Stimulated activated CD8-positive, alpha-beta memory T cell treated with anti-CD3 and anti-CD28 coated beads, Interleukin-7, amount 100 ng/mL, for 1 hour (primary cell): ENCODE measurements around the gene SUMO4.
A peak's percentile ranks its signal among the peaks of the same experiment; 100 is the strongest.
"Not testable (repeated sequence)": the region's sequence is repeated elsewhere in the genome, so short reads cannot be mapped to it uniquely, and the experiment has no call there.

Source experiments
- DNase-seq, 2 donors: peaks; one replicate each; pipeline ENCODE4 v3.0.0-alpha.2; 2020; ENCODE audit warnings: low read depth in 2 of 2

SUMO4 gene

DNA sequence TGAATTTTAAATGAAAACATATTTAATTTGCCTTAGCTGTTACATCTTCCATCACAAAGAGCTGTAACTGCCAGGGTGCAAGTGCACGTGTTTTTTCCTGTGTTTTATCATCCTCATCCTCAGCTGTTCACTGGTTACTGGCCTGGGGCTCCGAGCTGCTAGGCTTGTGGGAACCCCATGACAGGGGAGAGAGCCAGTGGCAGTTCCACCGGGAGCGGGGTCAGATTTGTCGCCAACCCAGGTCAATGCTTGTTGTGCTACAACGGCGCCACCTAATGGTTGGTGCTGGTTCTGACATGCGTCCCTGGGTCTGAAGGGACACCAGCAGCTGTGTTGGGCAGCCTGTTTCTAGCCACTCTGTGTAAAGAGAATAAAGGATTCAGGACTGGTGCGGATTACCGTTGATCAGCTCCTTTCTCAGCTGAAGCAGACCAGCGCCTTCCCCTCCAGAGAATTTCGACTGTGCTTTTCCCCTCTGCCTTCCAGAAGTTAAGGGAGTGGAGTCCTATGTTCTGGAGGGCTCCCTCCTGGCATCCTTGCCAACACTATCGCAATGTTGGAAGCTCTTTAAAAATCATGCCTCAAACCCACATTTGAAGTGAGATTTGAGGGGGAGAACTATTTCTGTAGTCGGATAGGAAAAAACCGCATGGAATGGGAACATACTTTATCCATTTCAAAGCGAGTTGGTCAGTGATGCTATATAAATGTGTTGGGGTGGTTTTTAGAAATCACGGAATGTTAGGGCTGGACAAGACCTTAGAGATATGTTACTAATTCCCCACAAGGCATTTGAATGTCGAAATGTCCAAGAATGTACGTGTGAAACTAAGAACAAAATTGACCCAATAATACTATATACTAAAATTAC, 32.1 kb downstream of the SUMO4 start:
- DNase-seq, result peak; percentile 71 to 87

DNA sequence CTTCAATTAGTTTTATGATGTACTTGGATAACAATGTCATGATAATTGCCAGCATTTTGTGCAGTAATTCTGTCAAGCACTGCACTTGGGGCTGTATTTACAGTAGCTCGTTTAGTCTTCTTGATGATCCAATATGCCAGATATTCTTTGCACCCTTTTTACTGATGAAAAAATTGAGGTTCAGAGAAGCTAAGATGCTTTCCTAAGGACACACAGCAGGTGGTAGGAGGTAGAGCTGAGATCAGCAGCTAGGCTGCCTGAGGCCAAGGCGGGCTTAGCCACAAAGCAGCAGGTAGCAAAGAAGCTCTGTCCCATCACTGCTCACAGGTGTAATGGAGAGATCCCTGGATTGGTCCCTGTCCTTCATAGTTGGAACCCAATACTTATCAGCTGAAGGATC, 33.3 kb downstream of the SUMO4 start:
- no peak for DNase-seq

GRCh38 chr6:149433881-149434280, 33.8 kb downstream of the SUMO4 start:
- DNase-seq, result no peak

DNA sequence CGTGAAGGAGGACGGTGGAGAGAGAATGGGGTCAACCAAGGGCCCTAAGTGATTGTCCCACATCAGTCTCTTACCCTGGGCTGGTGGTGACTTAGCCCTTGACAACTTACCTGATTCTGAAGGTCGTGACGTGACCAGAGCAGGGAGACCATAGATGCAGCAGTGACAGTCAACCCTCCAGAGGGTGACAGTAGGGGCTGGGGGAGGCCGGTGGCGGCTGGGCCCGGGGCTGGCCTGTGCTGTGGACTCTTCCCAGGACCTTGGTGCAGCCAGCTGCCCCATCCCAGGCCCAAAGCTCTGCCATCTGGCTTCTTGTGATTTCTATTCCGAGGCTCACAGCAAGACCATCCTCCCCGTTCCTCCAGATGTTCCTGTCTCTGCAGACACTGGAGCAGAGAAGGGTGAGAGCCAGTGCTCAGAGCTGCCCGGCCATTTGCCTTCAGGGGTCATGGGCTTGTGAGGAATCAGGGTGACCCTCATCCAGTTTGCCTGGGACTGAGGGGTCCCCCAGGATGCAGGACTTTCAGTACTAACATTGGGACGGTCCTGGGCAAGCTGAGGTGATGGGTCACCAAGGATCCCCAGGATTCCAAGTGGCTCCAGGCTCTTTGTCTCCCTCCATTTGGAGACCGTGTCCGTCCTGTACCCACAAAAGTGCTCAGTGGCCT, 36.0 kb downstream of the SUMO4 start:
- DNase-seq, result no peak

DNA sequence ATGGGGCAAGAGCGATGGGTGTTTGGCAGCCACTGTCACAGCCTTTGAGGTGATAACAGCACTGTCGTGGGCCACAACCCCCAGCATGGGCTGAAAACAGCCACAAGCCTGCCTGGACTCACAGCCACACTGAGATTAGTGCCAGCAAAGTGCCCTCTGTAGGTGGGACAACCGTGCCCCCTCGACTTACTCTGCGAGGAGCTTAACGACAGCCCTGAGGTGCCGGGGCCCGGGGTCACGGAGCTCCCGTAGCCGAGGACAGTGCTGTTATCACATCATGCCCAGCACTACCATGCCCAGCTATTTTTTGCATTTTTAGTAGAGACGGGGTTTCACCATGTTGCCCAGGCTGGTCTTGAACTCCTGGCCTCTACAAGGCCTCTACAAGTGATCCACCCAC, 36.6 kb downstream of the SUMO4 start:
- DNase-seq, result no peak

GRCh38 chr6:149437212-149437611, 37.1 kb downstream of the SUMO4 start:
- no peak for DNase-seq

DNA sequence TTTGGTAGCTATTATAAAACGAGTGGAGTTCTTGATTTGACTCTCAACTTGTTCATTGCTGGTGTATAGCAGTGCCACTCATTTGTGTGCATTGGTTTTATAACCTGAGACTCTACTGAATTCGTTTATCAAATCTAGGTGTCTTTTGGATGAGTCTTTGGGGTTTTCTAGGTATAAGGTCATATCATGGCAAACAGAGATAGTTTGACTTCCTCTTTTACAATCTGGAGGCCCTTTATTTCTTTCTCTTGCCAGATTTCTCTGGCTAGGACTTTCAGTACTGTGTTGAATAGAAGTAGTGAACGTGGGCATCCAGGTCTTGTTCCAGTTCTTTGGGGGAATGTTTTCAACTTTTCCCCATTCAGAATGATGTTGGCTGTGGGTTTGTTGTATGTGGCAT, 38.8 kb downstream of the SUMO4 start:
- no peak for DNase-seq

DNA sequence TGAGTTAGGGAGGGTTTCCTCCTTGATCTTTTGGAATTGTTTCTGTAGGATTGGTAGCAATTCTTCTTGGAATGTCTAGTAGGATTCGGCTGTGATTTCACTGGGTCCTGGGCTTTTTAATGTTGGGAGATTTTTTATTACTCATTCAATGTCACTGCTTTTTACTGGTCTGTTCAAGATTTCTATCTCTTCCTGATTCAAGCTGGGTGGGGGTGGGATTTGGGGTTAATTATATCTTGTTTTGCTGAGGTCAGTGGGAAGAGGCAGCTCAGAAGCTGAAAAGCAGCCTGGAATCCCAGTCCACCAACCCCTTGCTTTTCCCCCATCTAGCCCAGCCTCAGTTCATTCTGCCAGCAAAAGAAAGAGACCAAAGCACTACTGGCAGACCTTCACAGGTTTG, 39.6 kb downstream of the SUMO4 start:
- DNase-seq, result no peak

GRCh38 chr6:149440735-149441671, 40.9 kb downstream of the SUMO4 start:
- DNase-seq, result no peak

DNA sequence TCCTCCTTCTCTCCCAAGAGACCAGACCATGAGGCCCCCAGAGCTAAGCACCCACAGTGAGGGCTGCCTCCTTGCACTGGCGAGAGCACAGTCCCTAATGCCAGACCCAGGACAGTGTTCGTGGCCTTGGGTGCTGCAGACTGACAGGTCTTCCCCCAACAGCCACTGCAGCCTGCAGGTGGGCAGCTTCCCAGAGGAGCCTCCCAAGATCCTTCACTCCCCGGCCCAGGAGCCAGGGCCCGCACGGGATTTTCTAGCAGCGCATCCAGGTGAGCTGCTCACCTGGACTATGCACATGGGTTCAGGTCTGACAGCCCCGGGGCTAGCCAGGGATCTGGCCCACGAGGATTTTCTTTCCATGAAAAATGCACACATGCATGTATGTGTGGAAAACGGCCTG, 41.7 kb downstream of the SUMO4 start:
- DNase-seq, result no peak

DNA sequence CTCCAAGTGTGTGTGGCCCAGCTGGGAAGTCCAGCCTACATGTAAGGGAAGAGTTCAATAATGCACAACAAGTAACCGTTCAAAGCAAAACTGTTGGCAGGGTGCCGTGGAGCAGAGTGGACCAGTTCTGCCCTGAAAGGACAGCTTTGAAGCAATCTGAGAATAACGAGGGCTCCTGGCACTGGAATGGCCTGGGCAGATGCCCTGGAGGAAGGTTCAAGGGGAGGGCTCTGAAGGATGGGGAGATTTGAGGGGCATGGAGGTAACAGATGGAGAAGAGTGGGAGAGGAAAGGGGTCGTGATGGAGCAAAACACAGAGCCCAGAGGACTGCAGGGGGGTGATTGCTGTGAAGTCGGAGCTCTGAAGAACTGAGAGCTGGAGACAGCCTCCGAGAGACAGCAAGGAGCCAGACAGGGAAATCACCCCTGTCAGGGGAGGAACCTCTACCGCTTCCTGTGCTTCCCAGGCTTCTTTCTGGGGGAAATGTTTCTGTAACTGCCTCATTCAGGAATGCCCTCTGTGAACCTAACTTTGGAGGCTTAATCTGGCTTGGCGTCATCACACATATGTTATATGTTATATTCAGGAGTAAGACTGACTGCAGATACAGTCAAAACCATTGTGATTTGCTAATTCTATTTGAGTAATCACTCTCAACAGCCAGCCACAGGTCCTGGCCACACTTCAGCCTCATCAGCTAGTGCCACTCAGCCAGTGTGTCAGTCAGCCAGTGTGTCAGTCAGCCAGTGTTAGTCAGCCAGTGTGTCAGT, 43.5 kb downstream of the SUMO4 start:
- no peak for DNase-seq

DNA sequence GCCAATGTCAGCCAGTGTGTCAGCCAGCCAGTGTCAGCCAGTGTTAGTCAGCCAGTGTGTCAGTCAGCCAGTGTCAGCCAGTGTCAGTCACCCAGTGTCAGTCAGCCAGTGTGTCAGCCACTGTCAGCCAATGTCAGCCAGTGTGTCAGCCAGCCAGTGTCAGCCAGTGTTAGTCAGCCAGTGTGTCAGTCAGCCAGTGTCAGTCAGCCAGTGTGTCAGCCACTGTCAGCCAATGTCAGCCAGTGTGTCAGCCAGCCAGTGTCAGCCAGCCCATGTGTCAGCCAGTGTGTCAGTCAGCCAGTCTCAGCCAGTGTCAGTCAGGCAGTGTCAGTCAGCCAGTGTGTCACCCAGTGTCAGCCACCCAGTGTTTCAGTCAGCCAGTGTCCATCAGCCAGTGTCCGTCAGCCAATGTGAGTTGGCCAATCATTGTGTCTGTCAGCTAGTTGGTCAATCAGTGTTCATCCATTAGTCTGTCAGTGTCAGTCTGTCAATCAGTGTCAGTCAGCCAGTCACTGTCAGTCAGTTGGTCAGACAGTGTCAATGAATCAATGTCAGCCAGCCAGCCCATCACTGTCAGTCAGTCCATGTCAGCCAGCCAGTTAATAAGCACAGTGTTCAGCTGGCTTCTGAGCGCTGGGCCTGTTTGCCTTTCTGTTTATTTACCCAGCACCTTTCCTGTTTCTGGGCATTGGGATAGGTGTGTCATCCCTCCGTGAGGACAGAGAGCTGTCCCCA, 44.5 kb downstream of the SUMO4 start:
- DNase-seq, result not testable (repeated sequence)

DNA sequence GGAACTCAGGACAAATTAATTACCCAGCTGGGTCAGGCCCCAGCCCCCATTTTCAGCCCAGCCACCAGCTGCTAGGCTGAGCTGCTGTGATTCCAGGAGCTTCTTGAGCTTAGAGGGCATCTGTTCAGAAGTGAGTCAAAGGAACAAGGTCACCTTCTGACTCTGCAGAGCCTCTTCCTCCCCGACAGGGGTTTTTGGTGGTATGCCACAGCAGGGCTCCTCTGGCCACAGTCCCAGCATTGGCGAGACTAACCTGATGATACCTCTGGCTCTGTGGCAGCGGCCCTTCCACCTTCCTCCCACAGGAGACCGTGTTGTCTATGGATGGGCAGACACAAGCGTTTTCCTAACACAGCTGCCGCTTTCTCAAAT, 45.0 kb downstream of the SUMO4 start:
- no peak for DNase-seq

DNA sequence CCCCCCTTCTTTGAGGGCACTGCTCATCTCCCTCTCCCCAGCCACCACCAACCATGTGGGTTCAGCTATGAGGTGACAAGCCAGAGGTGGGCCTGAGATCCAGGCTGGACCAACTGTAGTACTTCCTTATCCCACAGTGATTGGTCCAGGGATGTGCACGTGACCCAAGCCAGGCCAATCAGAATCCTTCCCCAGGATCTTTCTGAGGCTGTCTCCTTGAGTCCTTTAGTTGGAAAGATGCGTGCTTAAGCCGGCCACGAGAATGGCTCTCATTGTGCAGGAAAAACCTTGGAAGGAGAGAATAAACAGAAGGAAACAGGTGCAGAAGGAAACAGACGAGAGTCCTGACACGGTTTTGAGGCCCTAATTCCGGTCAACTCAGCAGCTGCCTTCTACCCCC, 45.5 kb downstream of the SUMO4 start:
- no peak for DNase-seq

DNA sequence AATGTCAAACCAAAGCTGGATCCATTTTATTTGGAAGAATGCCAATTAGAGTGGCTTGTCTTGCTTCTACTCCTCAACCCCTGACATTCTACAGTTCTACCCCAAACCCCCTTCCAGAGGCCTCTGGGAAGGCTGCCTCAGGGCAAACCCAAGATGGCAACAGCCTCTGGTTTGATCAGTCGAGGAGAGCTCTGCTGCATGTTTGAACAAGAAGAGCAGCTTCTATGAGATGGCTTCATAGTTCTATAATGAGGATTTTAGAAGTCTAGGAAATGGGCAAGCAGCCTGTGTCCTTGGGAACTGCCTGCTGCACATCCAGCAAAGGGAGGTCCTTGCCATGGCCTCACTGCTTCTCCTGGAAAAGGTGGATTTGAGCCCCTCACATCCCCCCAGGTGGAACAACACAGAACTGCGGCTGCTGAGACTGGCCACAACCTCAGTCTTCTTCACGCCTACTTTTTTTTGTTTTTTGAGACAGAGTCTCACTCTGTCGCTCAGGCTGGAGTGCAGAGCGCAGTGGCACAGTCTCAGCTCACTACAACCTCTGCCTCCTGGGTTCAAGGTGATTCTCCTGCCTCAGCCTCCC, 46.8 kb downstream of the SUMO4 start:
- DNase-seq, result no peak

DNA sequence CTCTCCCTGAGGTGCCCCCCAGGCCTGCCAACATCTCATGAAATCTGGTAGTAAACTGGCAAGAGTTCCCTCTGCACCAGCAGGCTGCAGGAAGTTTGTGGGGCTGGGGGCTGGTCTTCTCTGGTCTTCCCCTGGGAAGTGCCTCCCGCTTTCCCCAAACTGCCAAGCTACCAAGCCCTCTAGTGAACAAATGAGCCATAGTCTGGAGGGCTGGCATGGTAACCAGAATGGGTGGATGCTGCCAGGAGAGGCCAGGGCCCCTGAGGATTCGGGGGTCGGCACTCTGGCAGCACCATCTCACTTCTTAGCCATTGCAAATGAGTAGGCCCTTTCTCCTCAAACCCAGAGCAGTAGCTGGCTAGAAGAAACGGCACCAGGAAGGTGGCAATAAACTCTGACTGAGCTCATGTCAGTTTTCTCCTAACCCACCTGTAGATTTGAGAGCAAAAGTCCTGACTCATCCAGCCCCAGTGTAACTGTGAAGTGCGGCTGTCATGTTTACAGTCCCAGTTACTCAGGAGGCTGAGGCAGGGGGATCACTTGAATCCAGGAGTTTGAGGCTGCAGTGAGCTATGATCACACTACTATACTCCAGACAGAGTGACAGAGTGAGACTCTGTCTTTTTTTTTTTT, 48.9 kb downstream of the SUMO4 start:
- no peak for DNase-seq

GRCh38 chr6:149449831-149450678, 50.0 kb downstream of the SUMO4 start:
- DNase-seq, result no peak
